Mucosa of descending colon (tissue), 3 donors: Measurements from ENCODE around the gene LMF1. TPM values are rescaled to one million over a fixed set of nuclear protein-coding genes. Genes with fewer than 3 reads are reported as not detected.
"Not testable (repeated sequence)": the region's sequence is repeated elsewhere in the genome, so short reads cannot be mapped to it uniquely, and the experiment has no call there.

ENCODE experiments used
- ATAC-seq: fragments of 200-7000 bp; cut with Tn5 transposase; one replicate; pipeline ENCODE4 v1.9.1; 2020; ENCODE audit warnings: mild to moderate bottlenecking, moderate library complexity
- DNase-seq, 3 donors: peaks; one replicate each; pipeline ENCODE4 v3.0.0-alpha.2; 2020
- H3K36me3 ChIP-seq: fragments of 200-600 bp; one replicate; pipeline ENCODE4 v1.8.0; 2021; ENCODE audit warnings: low read depth, mild to moderate bottlenecking
- H3K4me1 ChIP-seq: fragments of 200-600 bp; one replicate; pipeline ENCODE4 v1.8.0; 2021; ENCODE audit warnings: low read depth, mild to moderate bottlenecking
- H3K4me3 ChIP-seq: fragments of 200-600 bp; one replicate; pipeline ENCODE4 v1.8.0; 2021; ENCODE audit warnings: mild to moderate bottlenecking
- H3K9me3 ChIP-seq: fragments of 200-600 bp; one replicate; pipeline ENCODE4 v1.8.0; 2021; ENCODE audit warnings: mild to moderate bottlenecking
- CTCF ChIP-seq: fragments of 200-600 bp; IDR thresholded peaks from one replicate; pipeline ENCODE4 v1.8.0; 2022; ENCODE audit warnings: antibody characterized with exemption, mild to moderate bottlenecking
- intact Hi-C, 2 donors: fragments of 100-400 bp; cut with DNase I in 1 of 2; cut with micrococcal nuclease in 1 of 2; formaldehyde crosslinking; loops; one replicate each; pipeline versions ENCODE4 v1.11.0 to v1.11.1; 2022; cut with DNase I, micrococcal nuclease
- total RNA-seq, 3 donors: library from RNA; stranded (reverse); fragmentation: NEBNext Ultra II Directional in 2 of 3; extraction: Animal tissue kit (Norgen Biotek cat#: 25700) in 2 of 3; gene quantifications; one replicate each; pipeline versions ENCODE4 v1.2.1 to v1.2.4, GENCODE V29; 2021 to 2023
- donor health status: DM: no; HTN: no; CAD: no; lungs with moderate emphysema.
- donor health status: DM: no; HTN: no; CAD: no.
- donor health status: DM: no; HTN: yes; CAD: no.

The LMF1 gene
- total RNA-seq, 3 donors from 2014 or later: 16.4 to 26.5 (median 25.1) TPM

- peak; percentile 59 to 73 (median 63) for DNase-seq
- ATAC-seq: peak; percentile 77
- H3K4me3 ChIP-seq: no peak overlapping the region
- H3K4me1 ChIP-seq: peaks cover 7% of the 10 kb centered on the region
- TF ChIP-seq CTCF: no peak
- H3K9me3 ChIP-seq: no peaks in the 10 kb centered on the region
- no peaks in the 10 kb centered on the region for H3K36me3 ChIP-seq
- intact Hi-C loops: no loop called here
Observed at GRCh38 chr16:964356-965035, 6.3 kb downstream of the LMF1 start.

DNA sequence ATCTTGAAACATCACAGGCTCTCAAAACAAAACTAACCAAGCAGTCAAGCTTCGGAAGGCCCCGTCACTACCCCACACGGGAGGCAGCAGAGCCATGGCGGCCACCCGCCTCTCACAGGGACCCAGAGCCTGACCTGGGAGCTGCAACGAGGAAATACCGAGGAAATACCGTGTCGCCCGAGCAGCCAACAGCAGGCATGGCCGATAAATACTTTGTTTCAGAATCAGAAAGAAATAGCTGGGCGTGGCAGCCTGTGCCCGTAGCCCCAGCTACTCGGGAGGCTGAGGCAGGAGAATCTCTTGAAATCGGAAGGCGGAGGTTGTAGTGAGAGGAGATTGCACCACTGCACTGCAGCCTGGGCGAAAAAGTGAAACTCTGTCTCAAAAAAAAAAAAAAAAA is 6.9 kb downstream of the LMF1 start:
- Histone ChIP-seq H3K36me3 (no peaks in the 10 kb centered on the region), H3K4me3 (no peak overlapping the region), H3K9me3 (no peaks in the 10 kb centered on the region), H3K4me1 (peaks cover 5% of the 10 kb centered on the region)
- DNase-seq (peak in 1 of 3 donors; percentile 59), ATAC-seq (peak; percentile 67)
- intact Hi-C loops: no loop called here
- no peak for TF ChIP-seq CTCF

DNA sequence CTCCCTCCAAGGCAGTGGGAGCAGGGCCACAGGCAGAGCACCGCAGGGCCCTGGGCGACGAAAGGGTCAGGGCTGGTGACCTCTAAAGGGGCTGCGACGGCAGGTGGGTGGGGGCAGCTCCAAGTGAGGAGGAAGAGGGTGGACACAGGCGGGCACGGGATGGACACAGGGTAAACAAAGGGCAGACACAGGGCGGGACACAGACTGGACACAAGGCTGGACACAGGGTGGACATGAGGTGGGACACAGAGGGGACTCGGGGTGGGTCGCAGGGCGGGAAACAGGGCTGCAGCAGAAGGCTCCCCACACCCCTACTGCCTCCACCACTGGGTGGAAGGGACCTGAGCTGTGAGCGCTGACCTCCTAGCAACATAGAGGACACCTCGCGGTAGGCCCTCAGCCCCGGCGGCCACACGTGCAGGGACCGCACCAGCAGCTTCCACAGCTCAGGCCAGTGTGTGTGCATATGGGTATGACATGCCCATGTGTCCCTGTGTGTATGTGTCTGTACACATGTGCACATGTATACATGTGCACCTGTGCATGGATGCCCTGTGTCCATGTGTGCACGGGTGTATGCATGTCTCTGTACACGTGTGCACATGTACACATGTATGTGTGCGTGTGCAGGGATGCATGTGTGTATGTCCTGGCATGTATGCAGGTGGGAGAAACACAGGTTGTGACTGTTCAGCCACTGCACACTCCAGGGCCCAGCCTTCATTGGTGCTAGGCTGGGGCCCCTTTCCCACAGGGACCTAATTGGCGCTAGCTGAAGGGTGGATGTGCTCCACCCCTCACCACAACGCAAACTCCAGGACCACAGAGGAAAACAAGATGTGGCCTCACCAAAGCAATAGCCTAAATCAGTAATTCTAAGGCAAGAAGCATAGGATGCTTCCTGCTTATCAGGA is 7.6 kb downstream of the LMF1 start:
- peak; percentile 10 for ATAC-seq

DNA sequence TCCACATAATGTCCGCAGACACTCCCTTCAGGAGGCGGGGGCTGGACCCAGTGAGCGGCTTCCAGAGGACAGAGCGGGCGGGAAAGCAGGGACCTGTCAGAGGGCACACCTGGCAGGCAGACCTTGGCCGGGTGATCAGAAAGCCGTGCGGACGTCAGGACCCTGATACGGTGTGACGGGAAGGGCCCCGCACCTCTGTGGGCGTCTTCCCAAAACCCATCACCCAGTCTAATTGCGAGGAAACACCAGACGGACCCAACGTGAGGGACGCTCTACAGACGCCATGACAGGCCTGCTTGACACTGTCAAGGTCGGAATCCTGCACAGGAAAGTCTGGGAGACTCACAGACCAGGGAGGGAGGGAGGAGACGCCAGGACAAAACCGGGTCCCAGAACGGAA is 8.4 kb downstream of the LMF1 start:
- no peaks in the 10 kb centered on the region for H3K9me3 ChIP-seq
- no peak overlapping the region for H3K4me3 ChIP-seq
- no peak for TF ChIP-seq CTCF
- DNase-seq (peak in 1 of 3 donors; percentile 27), ATAC-seq (no peak)
- intact Hi-C loops: no loop called here
- no peaks in the 10 kb centered on the region for H3K36me3 ChIP-seq
- H3K4me1 ChIP-seq: peaks cover 5% of the 10 kb centered on the region

More for the DNA sequence above, 7.6 kb downstream of the LMF1 start:
- Histone ChIP-seq H3K4me1 (peaks cover 5% of the 10 kb centered on the region), H3K4me3 (no peak overlapping the region), H3K36me3 (no peaks in the 10 kb centered on the region), H3K9me3 (no peaks in the 10 kb centered on the region)
- TF ChIP-seq CTCF: no peak
- no peak for DNase-seq
- intact Hi-C loops: no loop called here

- no peak overlapping the region for H3K4me3 ChIP-seq
- no peak for ATAC-seq
- H3K36me3 ChIP-seq: no peaks in the 10 kb centered on the region
- H3K4me1 ChIP-seq: peaks cover 5% of the 10 kb centered on the region
- no peak for DNase-seq
- H3K9me3 ChIP-seq: no peaks in the 10 kb centered on the region
- intact Hi-C loops: no loop called here
- no peak for TF ChIP-seq CTCF
Observed at GRCh38 chr16:959232-960040, 11.3 kb downstream of the LMF1 start.

DNA sequence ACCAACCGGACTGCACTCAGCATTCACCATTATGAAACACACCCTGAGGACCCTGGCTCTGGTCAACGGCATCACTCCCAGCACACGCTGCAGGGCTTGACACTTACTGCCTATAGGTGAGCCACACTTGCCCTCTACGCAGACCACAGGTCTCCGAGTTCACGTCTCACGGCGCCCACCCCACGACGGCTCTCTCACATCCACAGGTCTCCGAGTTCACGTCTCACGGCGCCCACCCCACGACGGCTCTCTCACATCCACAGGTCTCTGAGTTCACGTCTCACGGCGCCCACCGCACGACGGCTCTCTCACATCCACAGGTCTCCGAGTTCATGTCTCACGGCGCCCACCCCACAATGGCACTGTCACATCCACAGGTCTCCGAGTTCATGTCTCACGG is 15.0 kb downstream of the LMF1 start:
- intact Hi-C loops, DNase-seq, H3K4me1 ChIP-seq, H3K4me3 ChIP-seq, H3K9me3 ChIP-seq, ATAC-seq, H3K36me3 ChIP-seq: not testable (repeated sequence)

DNA sequence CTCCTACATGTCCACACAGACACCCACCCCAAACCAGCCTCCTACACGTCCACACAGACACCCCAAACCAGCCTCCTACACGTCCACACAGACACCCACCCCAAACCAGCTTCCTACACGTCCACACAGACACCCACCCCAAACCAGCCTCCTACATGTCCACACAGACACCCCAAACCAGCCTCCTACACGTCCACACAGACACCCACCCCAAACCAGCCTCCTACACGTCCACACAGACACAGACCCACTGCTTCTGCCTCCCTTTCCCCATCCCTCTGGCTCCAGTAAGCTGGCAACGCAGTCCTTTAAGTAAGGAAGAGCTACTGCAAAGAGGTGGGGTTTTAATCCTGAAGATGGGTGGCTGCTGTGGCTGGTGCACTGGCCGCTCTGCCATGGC is 17.0 kb downstream of the LMF1 start:
- H3K4me1 ChIP-seq, ATAC-seq, DNase-seq, H3K9me3 ChIP-seq, H3K36me3 ChIP-seq, H3K4me3 ChIP-seq, intact Hi-C loops: not testable (repeated sequence)
